MCF 10A (cell line): ENCODE results near the gene SNAP25. TPM values are rescaled to one million over a fixed set of nuclear protein-coding genes. Genes with fewer than 3 reads are reported as not detected.

Source experiments
- Bru-seq: library from RNA; stranded (reverse); fragments of 400-500 nt; gene quantifications from one replicate; lab custom pipeline; 2021; lab: Mats Ljungman, UMichigan
- BruChase-seq, 2 experiments: library from RNA; stranded (reverse); fragments of 400-500 nt; gene quantifications; one replicate each; lab custom pipeline; 2021; lab: Mats Ljungman, UMichigan
- BruUV-seq: library from RNA; stranded (reverse); fragments of 400-500 nt; replicated peaks from 2 replicates; lab custom pipeline; 2021; lab: Mats Ljungman, UMichigan
- CTCF ChIA-PET: fragments of 300-600 bp; sonication (Branson Sonifier 250); formaldehyde crosslinking; extraction: SDS; loops from one replicate; lab custom pipeline; 2021; ENCODE audit warnings: antibody characterized with exemption, inconsistent platforms; lab: Yijun Ruan, JAX
- POLR2A ChIA-PET: fragments of 300-600, 350-650 bp; sonication (Branson Sonifier 250); formaldehyde crosslinking; extraction: SDS; loops from one replicate; lab custom pipeline; 2020; ENCODE audit warnings: antibody characterized with exemption, inconsistent platforms; lab: Yijun Ruan, JAX
- DNase-seq: peaks from one replicate; pipeline ENCODE4 v3.0.0-alpha.2; 2018; ENCODE audit not compliant: unreplicated experiment
- H3K27ac Mint-ChIP-seq: one replicate; pipeline ENCODE4 v1.8.0; 2022; ENCODE audit warnings: mild to moderate bottlenecking, low read depth, mixed read lengths; ENCODE audit not compliant: unreplicated experiment
- H3K27me3 Mint-ChIP-seq: one replicate; pipeline ENCODE4 v1.8.0; 2022; ENCODE audit warnings: mixed read lengths; ENCODE audit not compliant: insufficient read depth, unreplicated experiment
- H3K36me3 Mint-ChIP-seq: one replicate; pipeline ENCODE4 v1.8.0; 2022; ENCODE audit warnings: mild to moderate bottlenecking, moderate library complexity, mixed read lengths; ENCODE audit not compliant: insufficient read depth, unreplicated experiment
- H3K4me1 Mint-ChIP-seq: one replicate; pipeline ENCODE4 v1.8.0; 2022; ENCODE audit warnings: mixed read lengths; ENCODE audit not compliant: insufficient read depth, unreplicated experiment
- H3K4me3 Mint-ChIP-seq: one replicate; pipeline ENCODE4 v1.8.0; 2022; ENCODE audit warnings: mild to moderate bottlenecking, moderate library complexity, mixed read lengths; ENCODE audit not compliant: unreplicated experiment
- H3K9me3 Mint-ChIP-seq: one replicate; pipeline ENCODE4 v1.8.0; 2022; ENCODE audit warnings: mixed read lengths; ENCODE audit not compliant: unreplicated experiment
- CTCF ChIP-seq: fragments of 200-600 bp; IDR thresholded peaks from one replicate; pipeline ENCODE4 v1.8.0; 2022; ENCODE audit warnings: antibody characterized with exemption, mild to moderate bottlenecking; ENCODE audit not compliant: unreplicated experiment
- intact Hi-C: fragments of 100-400 bp; cut with micrococcal nuclease; formaldehyde crosslinking; loops from 2 replicates; pipeline ENCODE4 v1.14.1; 2022
- long read RNA-seq: library from polyadenylated mRNA; stranded (forward); transcript quantifications from one replicate; pipeline ENCODE4 v2.0.0, GENCODE V29; 2022
- total RNA-seq: library from RNA; stranded (reverse); gene quantifications from 2 replicates; pipeline ENCODE4 v1.2.3, GENCODE V29; 2022

The SNAP25 gene
- total RNA-seq = not detected in 2 replicates
- Bru-seq, nascent RNA = not detected
- percentile 6 among the genes with signal in this experiment for BruChase-seq, experiment 1, labeled RNA remaining after a 6-hour chase
- BruChase-seq, experiment 2, labeled RNA remaining after a 2-hour chase = percentile 4 among the genes with signal in this experiment
- long read RNA-seq = 0 reads

- CTCF ChIA-PET = interaction anchor here (0.6 to 0.9 kb wide), 2 partner anchors 229 to 244 kb away, joined by 3 read pairs; no protein-coding TSS in a partner anchor
- peaks cover 61% of the 10 kb centered on the region for H3K27me3 Mint-ChIP-seq
- no peaks in the 10 kb centered on the region for H3K9me3 Mint-ChIP-seq
- H3K36me3 Mint-ChIP-seq = no peaks in the 10 kb centered on the region
- POLR2A ChIA-PET = no interaction called here
- intact Hi-C loops = loop anchor here (1.0 kb wide), 1 partner anchor 103 kb away; no protein-coding TSS in a partner anchor
- H3K4me3 Mint-ChIP-seq = peak within 1 kb of the TSS; percentile 40
- H3K4me1 Mint-ChIP-seq = peaks cover 5% of the 10 kb centered on the region
- no TSS peak for BruUV-seq
- TF ChIP-seq CTCF = no peak
- no peak within 1 kb of the TSS for H3K27ac Mint-ChIP-seq
- DNase-seq = peak; percentile 73
Observed at GRCh38 chr20:10218536-10219451, at the start of gene SNAP25. Gene SNAP25, plus strand, starts transcription at chr20:10218830. Its CDS starts 56,662 bp downstream, at chr20:10275492.

GRCh38 chr20:10169752-10170151, 48.9 kb upstream of the SNAP25 start:
- ChIA-PET POLR2A (no interaction called here), CTCF (interaction anchor here (0.5 kb wide), 1 partner anchor 256 kb away, joined by 3 read pairs; no protein-coding TSS in a partner anchor)
- peaks cover 58% of the 10 kb centered on the region for H3K27me3 Mint-ChIP-seq
- H3K4me1 Mint-ChIP-seq = no peaks in the 10 kb centered on the region
- no peak overlapping the region for H3K4me3 Mint-ChIP-seq
- DNase-seq = no peak
- no peak for TF ChIP-seq CTCF
- H3K36me3 Mint-ChIP-seq = no peaks in the 10 kb centered on the region
- H3K9me3 Mint-ChIP-seq = no peaks in the 10 kb centered on the region
- BruUV-seq = no TSS peak
- intact Hi-C loops = no loop called here
- no peak overlapping the region for H3K27ac Mint-ChIP-seq

- ChIA-PET POLR2A (no interaction called here), CTCF (interaction anchor here (0.5 to 1.6 kb wide), 3 partner anchors 79 to 256 kb away, joined by 3 to 5 read pairs (median 3); no protein-coding TSS in a partner anchor)
- BruUV-seq = no TSS peak
- Mint-ChIP-seq H3K4me1 (no peaks in the 10 kb centered on the region), H3K27me3 (peaks cover 60% of the 10 kb centered on the region), H3K36me3 (no peaks in the 10 kb centered on the region), H3K4me3 (no peak overlapping the region), H3K27ac (no peak overlapping the region), H3K9me3 (no peaks in the 10 kb centered on the region)
- intact Hi-C loops = no loop called here
- no peak for TF ChIP-seq CTCF
- no peak for DNase-seq
Observed at GRCh38 chr20:10170261-10170660, 48.4 kb upstream of the SNAP25 start.
